ENCODE measurements around the gene FLRT1. TPM values are rescaled to one million over a fixed set of nuclear protein-coding genes. Genes with fewer than 3 reads are reported as not detected.

The FLRT1 gene
- total RNA-seq, 1 donor from 2014 or later, result not detected

DNA sequence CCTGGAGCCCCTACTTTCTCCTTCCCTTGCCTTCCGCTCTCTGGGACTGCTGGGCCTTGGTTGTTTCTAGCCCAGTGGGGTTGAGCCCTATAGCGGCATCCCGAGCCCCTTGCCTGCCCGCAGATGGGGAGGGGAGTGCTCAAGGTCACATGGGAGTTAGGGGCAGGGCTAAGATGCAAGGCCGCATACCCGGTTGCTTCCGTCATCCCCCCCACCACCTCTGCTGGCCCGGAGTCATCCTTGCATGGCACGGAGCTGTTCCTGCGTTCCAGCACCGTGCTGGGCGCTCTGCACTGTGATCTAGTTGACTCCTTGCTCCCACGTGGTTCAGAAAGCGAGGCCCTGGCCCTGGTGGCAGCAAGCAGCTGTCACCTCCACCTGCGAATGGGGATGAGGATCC is 18.0 kb downstream of the FLRT1 start:
- TF ChIP-seq, protein P1, sequence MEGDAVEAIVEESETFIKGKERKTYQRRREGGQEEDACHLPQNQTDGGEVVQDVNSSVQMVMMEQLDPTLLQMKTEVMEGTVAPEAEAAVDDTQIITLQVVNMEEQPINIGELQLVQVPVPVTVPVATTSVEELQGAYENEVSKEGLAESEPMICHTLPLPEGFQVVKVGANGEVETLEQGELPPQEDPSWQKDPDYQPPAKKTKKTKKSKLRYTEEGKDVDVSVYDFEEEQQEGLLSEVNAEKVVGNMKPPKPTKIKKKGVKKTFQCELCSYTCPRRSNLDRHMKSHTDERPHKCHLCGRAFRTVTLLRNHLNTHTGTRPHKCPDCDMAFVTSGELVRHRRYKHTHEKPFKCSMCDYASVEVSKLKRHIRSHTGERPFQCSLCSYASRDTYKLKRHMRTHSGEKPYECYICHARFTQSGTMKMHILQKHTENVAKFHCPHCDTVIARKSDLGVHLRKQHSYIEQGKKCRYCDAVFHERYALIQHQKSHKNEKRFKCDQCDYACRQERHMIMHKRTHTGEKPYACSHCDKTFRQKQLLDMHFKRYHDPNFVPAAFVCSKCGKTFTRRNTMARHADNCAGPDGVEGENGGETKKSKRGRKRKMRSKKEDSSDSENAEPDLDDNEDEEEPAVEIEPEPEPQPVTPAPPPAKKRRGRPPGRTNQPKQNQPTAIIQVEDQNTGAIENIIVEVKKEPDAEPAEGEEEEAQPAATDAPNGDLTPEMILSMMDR (conservative IDR thresholded peaks at IDR 0.05; ENCODE audit: low read depth, low read length), result no peak

DNA sequence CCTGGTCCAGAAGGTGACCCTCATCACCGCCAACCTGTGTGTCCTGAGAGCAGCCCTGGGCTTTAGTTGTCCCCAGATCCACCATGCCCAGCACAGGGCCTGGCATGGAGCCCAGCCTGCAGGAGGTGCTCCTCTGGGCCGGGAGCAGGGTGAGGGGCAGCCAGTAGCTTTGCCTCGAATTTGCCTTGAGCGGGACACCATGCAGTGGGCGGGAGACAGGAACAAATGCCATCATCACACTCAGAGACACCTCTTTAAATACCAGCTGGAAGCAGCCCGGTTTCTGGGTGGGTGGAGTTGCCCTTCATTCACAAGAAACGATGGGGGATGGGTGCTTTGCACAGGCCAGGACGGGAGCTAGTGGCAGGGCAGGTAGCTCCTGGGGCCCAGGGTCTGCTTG is 19.3 kb downstream of the FLRT1 start:
- TF ChIP-seq, protein P1 (conservative IDR thresholded peaks at IDR 0.05; ENCODE audit: low read depth, low read length), result no peak
- no peak for DNase-seq (ENCODE audit: low read depth)

More for the DNA sequence above, 18.0 kb downstream of the FLRT1 start:
- H3K4me3 ChIP-seq (ENCODE audit: low read depth, low read length), result no peak overlapping the region
- DNase-seq (ENCODE audit: low read depth), result no peak

DNA sequence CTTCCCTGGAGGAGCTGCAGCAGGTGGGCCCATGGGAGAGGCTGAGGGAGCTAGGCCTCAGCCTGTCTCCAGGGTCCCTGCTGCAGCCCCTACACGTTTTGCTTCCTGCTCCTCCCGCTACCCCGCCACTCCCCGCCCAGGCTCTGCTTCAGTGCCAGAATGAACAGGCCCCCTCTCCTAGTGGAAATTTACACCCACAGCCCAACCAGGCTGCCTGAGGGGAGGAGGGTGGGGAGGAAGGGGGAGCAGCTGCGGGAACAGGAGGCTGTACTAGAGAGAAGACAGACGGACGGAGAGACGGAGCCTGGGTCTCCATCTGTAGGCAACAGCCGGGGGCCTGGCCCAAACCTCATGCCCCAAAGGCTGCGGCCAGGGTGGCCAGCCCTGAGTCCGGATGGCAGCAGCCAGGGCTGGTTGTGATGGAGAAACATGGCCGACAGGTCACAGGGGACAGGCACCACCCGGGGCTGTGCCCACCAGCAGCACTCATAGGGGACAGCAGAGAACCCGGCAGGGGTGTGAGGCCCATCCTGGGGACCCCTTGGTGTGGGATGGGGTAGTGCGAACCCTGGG is 20.6 kb downstream of the FLRT1 start:
- TF ChIP-seq, protein P1 (conservative IDR thresholded peaks at IDR 0.05; ENCODE audit: low read depth, low read length), result no peak
- H3K4me3 ChIP-seq (ENCODE audit: low read depth, low read length), result no peak overlapping the region
- no peak for DNase-seq (ENCODE audit: low read depth)

More for the DNA sequence above, 19.3 kb downstream of the FLRT1 start:
- no peak overlapping the region for H3K4me3 ChIP-seq (ENCODE audit: low read depth, low read length)

DNA sequence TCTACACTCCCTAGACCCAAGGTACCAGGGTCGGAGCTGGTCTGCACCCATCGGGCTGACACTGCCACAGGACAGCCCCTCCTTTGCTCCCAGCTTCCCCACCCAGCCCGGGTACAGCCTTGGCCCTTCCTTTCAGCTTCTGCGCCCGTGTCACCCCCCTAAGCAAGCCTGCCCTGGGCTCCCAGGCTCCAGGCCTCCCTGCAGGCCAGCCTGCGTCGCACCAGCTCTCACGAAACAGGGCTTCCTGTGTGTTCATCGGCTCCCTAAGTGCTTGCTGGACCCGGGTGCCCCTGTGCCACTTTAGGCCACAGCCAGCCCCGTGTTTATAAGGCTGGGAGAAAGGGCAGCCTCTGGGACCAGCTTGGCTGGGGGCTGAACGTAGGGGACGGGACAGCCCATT is 21.1 kb downstream of the FLRT1 start:
- TF ChIP-seq, protein P1 (conservative IDR thresholded peaks at IDR 0.05; ENCODE audit: low read depth, low read length), result no peak
- DNase-seq (ENCODE audit: low read depth), result no peak
- no peak overlapping the region for H3K4me3 ChIP-seq (ENCODE audit: low read depth, low read length)

DNA sequence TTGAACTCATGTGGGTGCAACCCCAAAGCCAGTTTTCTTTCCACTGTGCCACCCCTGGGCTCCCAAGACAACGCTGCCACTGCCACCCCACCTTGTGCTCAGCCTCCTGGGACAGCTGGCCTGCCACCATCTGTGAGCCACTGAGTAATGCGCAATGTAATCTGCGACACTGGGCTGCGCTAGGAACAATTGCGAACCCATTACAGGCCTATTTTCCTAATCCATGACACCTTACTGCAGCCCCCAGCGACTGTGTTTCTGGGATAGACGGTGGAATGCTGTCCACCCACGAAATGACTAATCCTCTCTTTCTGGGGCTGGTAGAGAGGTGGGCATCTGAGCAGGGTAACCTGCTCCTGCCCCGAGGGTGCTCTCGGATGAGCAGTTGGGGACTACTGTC is 22.2 kb downstream of the FLRT1 start:
- TF ChIP-seq, protein P1 (conservative IDR thresholded peaks at IDR 0.05; ENCODE audit: low read depth, low read length), result no peak
- H3K4me3 ChIP-seq (ENCODE audit: low read depth, low read length), result no peak overlapping the region

DNA sequence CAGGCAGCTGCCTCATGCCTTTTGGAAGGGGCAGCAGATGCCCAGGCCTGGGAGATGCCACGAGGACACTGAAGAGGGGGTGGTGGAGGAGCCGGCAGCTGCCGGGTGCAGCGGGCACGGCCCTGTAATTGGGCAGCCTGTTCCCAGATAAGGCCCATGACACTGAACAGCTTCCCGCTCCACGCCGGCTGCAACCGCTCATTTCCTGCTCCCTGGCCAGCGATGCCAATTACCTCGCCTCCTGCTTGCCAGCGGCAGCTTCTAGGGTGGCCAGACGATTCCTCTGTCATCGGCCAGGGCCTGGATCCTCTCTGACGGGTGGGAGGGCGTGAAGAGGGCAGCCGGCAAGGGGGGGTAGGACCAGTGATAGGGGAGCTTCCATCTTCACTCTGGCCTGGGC is 22.8 kb downstream of the FLRT1 start:
- TF ChIP-seq, protein P1 (conservative IDR thresholded peaks at IDR 0.05; ENCODE audit: low read depth, low read length), result no peak
- no peak for DNase-seq (ENCODE audit: low read depth)
- H3K4me3 ChIP-seq (ENCODE audit: low read depth, low read length), result no peak overlapping the region

More for the DNA sequence above, 22.2 kb downstream of the FLRT1 start:
- DNase-seq (ENCODE audit: low read depth), result no peak

Measured in epithelial cell of proximal tubule (primary cell).